Neural cell (in vitro differentiated cells): ENCODE results near the gene EPHA8. TPM values are rescaled to one million over a fixed set of nuclear protein-coding genes. Genes with fewer than 3 reads are reported as not detected.

Experiments used
- H2AFZ ChIP-seq: fragments of 200-600, 300-800 bp; sonication (generic), shearing (Covaris generic); 2 replicates; pipeline ENCODE4 v1.6.0; 2014; ENCODE audit warnings: low read depth, mild to moderate bottlenecking, antibody characterized with exemption, low read length, moderate library complexity
- H3F3A ChIP-seq: fragments of 200-600 bp; shearing (Covaris generic); 2 replicates; pipeline ENCODE4 v1.6.1; 2016; ENCODE audit warnings: mild to moderate bottlenecking, moderate library complexity, mixed read lengths, antibody characterized with exemption, low read length; ENCODE audit not compliant: insufficient read depth, poor library complexity, severe bottlenecking
- H3K27ac ChIP-seq: fragments of 200-600, 300-800 bp; sonication (generic), shearing (Covaris generic); 2 replicates; pipeline ENCODE4 v1.5.1; 2014; ENCODE audit warnings: mild to moderate bottlenecking, low read length, moderate library complexity
- H3K27me3 ChIP-seq: fragments of 300-800, 200-600 bp; sonication (generic), shearing (Covaris generic); 2 replicates; pipeline ENCODE4 v1.6.0; 2014; ENCODE audit warnings: mild to moderate bottlenecking, low read depth, low read length, moderate library complexity; ENCODE audit not compliant: insufficient read depth
- H3K36me3 ChIP-seq: fragments of 300-800, 200-600 bp; sonication (generic), shearing (Covaris generic); 2 replicates; pipeline ENCODE4 v1.5.1; 2014; ENCODE audit warnings: mild to moderate bottlenecking, antibody characterized with exemption, low read length, moderate library complexity; ENCODE audit not compliant: insufficient read depth
- H3K4me2 ChIP-seq: fragments of 300-800, 200-600 bp; sonication (generic), shearing (Covaris generic); 2 replicates; pipeline ENCODE4 v1.6.0; 2014; ENCODE audit warnings: mild to moderate bottlenecking, low read length
- H3K4me3 ChIP-seq: fragments of 300-800, 200-600 bp; sonication (generic), shearing (Covaris generic); 2 replicates; pipeline ENCODE4 v1.5.1; 2014; ENCODE audit warnings: mild to moderate bottlenecking, low read length, moderate library complexity
- H3K79me2 ChIP-seq: fragments of 200-600 bp; shearing (Covaris generic); replicated peaks from 2 replicates; pipeline ENCODE4 v1.6.0; 2014; ENCODE audit warnings: mild to moderate bottlenecking, low read length, moderate library complexity; ENCODE audit not compliant: insufficient read depth
- H3K9ac ChIP-seq: fragments of 300-800, 200-600 bp; sonication (generic), shearing (Covaris generic); 2 replicates; pipeline ENCODE4 v1.6.1; 2016; ENCODE audit warnings: mild to moderate bottlenecking, low read length, mixed read lengths
- H3K9me2 ChIP-seq: fragments of 200-600 bp; shearing (Covaris generic); 2 replicates; pipeline ENCODE4 v1.6.1; 2016; ENCODE audit warnings: mild to moderate bottlenecking, low read length, mixed read lengths; ENCODE audit not compliant: insufficient read depth
- H3K9me3 ChIP-seq: fragments of 200-600, 300-800 bp; sonication (generic), shearing (Covaris generic); 2 replicates; pipeline ENCODE4 v1.6.1; 2016; ENCODE audit warnings: mild to moderate bottlenecking, mixed run types, low read length, moderate library complexity, mixed read lengths
- H4K20me1 ChIP-seq: fragments of 200-600 bp; shearing (Covaris generic); 2 replicates; pipeline ENCODE4 v1.6.1; 2016; ENCODE audit warnings: mild to moderate bottlenecking, mixed run types; ENCODE audit not compliant: insufficient read depth
- EP300 ChIP-seq: fragments of 450-650 bp; conservative IDR thresholded peaks from 2 replicates; pipeline ENCODE4 v1.6.1; 2014; ENCODE audit warnings: antibody characterized with exemption, mild to moderate bottlenecking, moderate library complexity; ENCODE audit not compliant: poor library complexity, severe bottlenecking
- EZH2 ChIP-seq: fragments of 200-600, 300-800 bp; shearing (Covaris generic), sonication (generic); IDR thresholded peaks from 2 replicates; pipeline ENCODE4 v1.6.1; 2014; ENCODE audit warnings: antibody characterized with exemption, low read length, borderline replicate concordance, mild to moderate bottlenecking; ENCODE audit not compliant: insufficient read depth, poor library complexity, severe bottlenecking
- MXI1 ChIP-seq: fragments of 450-650 bp; conservative IDR thresholded peaks from 2 replicates; pipeline ENCODE4 v1.6.1; 2014; ENCODE audit warnings: antibody characterized with exemption, mild to moderate bottlenecking; ENCODE audit not compliant: poor library complexity, severe bottlenecking
- POLR2AphosphoS5 ChIP-seq: IDR thresholded peaks from 2 replicates; pipeline ENCODE4 v1.6.1; 2012
- RAD21 ChIP-seq: fragments of 450-650 bp; conservative IDR thresholded peaks from 2 replicates; pipeline ENCODE4 v1.6.1; 2014; ENCODE audit warnings: antibody characterized with exemption, mild to moderate bottlenecking, moderate library complexity
- SMC3 ChIP-seq: fragments of 450-650 bp; conservative IDR thresholded peaks from 2 replicates; pipeline ENCODE4 v1.6.1; 2014; ENCODE audit warnings: antibody characterized with exemption, mild to moderate bottlenecking, moderate library complexity; ENCODE audit not compliant: poor library complexity
- TAF1 ChIP-seq: IDR thresholded peaks from 2 replicates; pipeline ENCODE4 v1.6.1; 2012; ENCODE audit warnings: low read depth
- polyA plus RNA-seq: library from polyadenylated mRNA; depleted of rRNA; stranded (reverse); fragments of >200 nt; gene quantifications from 2 replicates; pipeline ENCODE4 v1.2.3, GENCODE V29; 2014
- TF ChIP-seq, protein P1 (sequence below): IDR thresholded peaks from 2 replicates; pipeline ENCODE4 v1.6.1; 2012; ENCODE audit warnings: borderline replicate concordance
- TF ChIP-seq, protein P2 (sequence below): fragments of 450-650 bp; IDR thresholded peaks from 2 replicates; pipeline ENCODE4 v1.5.1; 2014; ENCODE audit warnings: antibody characterized with exemption, mild to moderate bottlenecking, moderate library complexity; ENCODE audit not compliant: poor library complexity, severe bottlenecking

Gene EPHA8
- polyA plus RNA-seq, 1 donor from 2014 or later: 4.7 TPM

DNA sequence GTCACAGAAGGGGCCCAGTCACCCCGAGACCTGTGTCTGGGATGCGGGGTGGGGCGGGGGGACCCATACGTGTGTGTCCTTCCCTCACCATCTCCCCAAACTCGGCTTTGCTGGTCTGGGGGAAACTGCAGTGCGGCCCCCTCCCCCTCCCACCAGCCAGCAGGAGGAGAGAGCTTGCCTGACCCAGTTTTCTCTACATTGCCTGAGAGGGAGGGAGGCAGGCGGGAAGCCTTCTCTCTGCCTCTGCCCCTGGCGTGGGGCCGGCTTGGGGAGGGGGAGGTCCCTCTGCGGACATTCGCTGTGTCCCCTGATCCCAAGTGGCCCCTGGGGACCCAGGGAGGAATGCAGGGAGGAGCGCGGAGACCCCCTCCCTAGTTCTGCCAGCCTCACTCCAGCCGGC is 3.9 kb downstream of the EPHA8 start:
- Histone ChIP-seq H3K27ac (no peak overlapping the region), H3F3A (no peaks in the 10 kb centered on the region), H2AFZ (no peak overlapping the region), H3K4me2 (no peak overlapping the region), H3K9ac (no peak overlapping the region), H3K27me3 (peaks cover 32% of the 10 kb centered on the region), H3K9me3 (no peaks in the 10 kb centered on the region), H3K4me3 (no peak overlapping the region), H3K9me2 (no peaks in the 10 kb centered on the region), H3K79me2 (no peaks in the 10 kb centered on the region), H4K20me1 (no peaks in the 10 kb centered on the region), H3K36me3 (no peaks in the 10 kb centered on the region)
- TF ChIP-seq SMC3 (no peak), TAF1 (no peak), EP300 (no peak), POLR2AphosphoS5 (no peak), MXI1 (no peak), RAD21 (no peak), EZH2 (no peak)
- TF ChIP-seq, protein P1, sequence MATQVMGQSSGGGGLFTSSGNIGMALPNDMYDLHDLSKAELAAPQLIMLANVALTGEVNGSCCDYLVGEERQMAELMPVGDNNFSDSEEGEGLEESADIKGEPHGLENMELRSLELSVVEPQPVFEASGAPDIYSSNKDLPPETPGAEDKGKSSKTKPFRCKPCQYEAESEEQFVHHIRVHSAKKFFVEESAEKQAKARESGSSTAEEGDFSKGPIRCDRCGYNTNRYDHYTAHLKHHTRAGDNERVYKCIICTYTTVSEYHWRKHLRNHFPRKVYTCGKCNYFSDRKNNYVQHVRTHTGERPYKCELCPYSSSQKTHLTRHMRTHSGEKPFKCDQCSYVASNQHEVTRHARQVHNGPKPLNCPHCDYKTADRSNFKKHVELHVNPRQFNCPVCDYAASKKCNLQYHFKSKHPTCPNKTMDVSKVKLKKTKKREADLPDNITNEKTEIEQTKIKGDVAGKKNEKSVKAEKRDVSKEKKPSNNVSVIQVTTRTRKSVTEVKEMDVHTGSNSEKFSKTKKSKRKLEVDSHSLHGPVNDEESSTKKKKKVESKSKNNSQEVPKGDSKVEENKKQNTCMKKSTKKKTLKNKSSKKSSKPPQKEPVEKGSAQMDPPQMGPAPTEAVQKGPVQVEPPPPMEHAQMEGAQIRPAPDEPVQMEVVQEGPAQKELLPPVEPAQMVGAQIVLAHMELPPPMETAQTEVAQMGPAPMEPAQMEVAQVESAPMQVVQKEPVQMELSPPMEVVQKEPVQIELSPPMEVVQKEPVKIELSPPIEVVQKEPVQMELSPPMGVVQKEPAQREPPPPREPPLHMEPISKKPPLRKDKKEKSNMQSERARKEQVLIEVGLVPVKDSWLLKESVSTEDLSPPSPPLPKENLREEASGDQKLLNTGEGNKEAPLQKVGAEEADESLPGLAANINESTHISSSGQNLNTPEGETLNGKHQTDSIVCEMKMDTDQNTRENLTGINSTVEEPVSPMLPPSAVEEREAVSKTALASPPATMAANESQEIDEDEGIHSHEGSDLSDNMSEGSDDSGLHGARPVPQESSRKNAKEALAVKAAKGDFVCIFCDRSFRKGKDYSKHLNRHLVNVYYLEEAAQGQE: no peak
- TF ChIP-seq, protein P2, sequence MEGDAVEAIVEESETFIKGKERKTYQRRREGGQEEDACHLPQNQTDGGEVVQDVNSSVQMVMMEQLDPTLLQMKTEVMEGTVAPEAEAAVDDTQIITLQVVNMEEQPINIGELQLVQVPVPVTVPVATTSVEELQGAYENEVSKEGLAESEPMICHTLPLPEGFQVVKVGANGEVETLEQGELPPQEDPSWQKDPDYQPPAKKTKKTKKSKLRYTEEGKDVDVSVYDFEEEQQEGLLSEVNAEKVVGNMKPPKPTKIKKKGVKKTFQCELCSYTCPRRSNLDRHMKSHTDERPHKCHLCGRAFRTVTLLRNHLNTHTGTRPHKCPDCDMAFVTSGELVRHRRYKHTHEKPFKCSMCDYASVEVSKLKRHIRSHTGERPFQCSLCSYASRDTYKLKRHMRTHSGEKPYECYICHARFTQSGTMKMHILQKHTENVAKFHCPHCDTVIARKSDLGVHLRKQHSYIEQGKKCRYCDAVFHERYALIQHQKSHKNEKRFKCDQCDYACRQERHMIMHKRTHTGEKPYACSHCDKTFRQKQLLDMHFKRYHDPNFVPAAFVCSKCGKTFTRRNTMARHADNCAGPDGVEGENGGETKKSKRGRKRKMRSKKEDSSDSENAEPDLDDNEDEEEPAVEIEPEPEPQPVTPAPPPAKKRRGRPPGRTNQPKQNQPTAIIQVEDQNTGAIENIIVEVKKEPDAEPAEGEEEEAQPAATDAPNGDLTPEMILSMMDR: no peak

DNA sequence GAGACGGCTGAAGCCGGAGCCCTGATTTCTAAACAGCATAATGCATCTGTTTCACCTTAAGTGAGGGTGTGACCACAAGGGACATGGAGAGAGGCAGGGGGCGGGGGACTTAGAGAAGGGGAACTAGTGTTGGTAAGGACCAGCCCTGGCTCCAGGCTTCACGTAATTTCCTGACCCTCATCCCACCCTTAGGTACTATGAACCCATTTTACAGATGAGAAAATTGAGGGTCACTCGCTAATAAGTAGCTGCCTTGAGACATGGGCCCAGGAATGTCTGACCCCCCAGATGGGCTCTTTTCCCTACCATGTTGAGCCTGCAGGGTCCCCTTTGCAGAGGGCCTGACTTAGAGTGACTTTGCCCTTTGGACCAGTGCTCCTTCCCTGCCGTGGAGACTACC is 4.7 kb downstream of the EPHA8 start:
- H3K36me3 ChIP-seq: no peaks in the 10 kb centered on the region
- H3K9me3 ChIP-seq: no peaks in the 10 kb centered on the region
- no peaks in the 10 kb centered on the region for H3K79me2 ChIP-seq
- H3K4me3 ChIP-seq: no peak overlapping the region
- TF ChIP-seq, protein P1: no peak
- TF ChIP-seq EZH2 (no peak), EP300 (no peak), MXI1 (no peak), RAD21 (no peak), POLR2AphosphoS5 (no peak), SMC3 (no peak), TAF1 (no peak)
- TF ChIP-seq, protein P2: no peak
- no peak overlapping the region for H2AFZ ChIP-seq
- H3K9ac ChIP-seq: no peak overlapping the region
- no peak overlapping the region for H3K27ac ChIP-seq
- no peaks in the 10 kb centered on the region for H3F3A ChIP-seq
- H4K20me1 ChIP-seq: no peaks in the 10 kb centered on the region
- no peak overlapping the region for H3K4me2 ChIP-seq
- H3K9me2 ChIP-seq: no peaks in the 10 kb centered on the region
- peaks cover 24% of the 10 kb centered on the region for H3K27me3 ChIP-seq
